GM18868 (cell line): Measurements from ENCODE around the gene USP34.
A peak's percentile ranks its signal among the peaks of the same experiment; 100 is the strongest.
"Not testable (repeated sequence)": the region's sequence is repeated elsewhere in the genome, so short reads cannot be mapped to it uniquely, and the experiment has no call there.

Experiments used
- ATAC-seq: cut with Tn5 transposase; IDR thresholded peaks from one replicate; pipeline ENCODE4 v1.9.1; 2021; ENCODE audit warnings: mild to moderate bottlenecking, moderate library complexity; ENCODE audit not compliant: unreplicated experiment

Gene USP34

DNA sequence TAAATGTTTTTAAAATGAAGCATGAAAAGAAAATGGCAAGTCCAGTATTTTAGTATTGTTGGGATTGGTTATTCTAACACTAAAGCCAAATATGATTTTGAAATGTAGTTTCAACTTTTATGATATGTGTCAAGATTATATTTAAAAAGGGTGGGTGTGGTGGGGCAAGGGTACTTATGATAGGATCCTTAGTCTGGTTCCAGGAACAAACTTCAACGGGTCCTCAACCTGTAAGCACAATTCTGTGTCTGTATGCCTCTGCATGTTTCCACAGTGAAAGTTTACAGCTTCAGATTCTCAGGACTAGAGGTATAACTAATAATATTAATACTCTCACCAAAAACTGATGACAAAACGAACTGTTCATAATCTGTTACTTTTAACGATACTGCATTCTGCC, 5.8 kb downstream of the USP34 start:
- no peak for ATAC-seq

DNA sequence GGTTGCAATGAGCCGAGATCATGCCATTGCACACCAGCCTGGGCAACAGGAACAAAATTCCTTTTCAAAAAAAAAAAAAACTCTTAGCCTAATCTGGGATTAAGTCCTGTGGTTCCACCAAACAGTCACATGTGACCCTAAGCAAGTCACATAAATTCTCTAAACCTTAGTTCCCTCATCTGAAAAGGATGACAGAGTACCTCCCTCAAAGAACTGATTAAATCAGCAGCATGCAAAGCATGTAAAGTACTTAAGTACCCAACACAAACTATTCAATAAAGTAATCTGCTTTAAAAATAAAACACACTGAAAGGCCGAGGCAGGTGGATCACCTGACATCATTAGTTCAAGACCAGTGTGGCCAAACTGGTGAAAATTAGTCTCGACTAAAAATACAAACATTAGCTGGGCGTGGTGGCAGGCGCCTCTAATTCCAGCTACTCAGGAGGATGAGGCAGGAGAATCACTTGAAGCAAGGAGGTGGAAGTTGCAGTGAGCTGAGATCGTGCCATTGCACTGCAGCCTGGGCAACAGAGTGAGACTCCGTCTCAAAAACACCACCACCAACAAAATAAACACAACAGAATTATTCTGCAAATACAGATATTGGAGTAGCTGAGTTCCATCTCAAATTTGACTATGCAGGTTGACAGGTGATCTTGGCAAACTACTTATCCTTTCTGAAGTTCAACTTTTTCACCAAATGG, 7.0 kb downstream of the USP34 start:
- peak; percentile 27 for ATAC-seq

GRCh38 chr2:61461404-61461803, 9.5 kb downstream of the USP34 start:
- ATAC-seq, result no peak

DNA sequence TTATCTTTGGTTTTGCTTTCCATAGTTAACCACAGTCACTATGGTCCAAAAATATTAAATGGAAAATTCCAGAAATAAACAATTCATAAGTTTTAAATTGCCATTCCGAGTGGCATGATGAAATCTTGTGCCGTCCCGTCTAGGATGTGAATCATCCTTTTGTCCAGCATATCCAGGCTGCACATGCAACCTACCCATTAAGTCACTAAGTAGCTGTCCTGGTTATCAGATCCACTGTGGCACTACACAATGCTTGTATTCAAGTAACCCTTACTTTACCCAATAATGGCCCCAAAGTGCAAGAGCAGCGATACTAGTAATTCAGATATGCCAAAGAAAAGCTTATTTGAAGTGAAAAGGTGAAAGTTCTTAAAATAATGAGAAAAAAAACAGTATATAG, 10.7 kb downstream of the USP34 start:
- ATAC-seq, result no peak

DNA sequence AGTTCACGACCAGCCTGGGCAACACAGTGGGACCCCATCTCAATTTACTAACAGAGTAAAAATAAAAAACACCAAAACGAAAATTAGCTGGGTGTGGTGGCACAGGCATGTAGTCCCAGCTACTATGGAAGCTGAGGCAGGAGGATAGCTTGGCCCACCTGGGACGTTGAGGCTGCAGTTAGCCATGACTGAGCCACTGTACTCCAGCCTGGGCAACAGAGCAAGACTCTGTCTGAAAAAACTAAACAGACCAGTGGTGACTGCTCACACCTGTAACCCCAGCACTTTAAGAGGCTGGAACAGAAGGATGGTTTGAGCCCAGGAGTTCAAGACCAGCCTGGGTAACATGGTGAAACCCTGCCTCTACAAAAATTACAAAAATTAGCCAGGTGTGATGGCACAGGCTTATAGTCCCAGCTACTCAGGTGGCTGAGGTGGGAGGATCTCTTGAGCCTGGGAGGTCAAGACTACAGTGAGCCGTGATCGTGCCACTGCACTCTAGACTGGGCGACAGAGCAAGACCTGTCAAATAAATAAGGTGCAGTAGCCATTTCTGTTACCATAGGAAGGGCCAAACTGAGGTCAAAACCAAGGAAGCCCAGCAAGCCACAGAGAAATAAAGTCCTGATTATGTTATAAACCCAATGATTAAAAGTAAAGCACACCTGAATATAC, 14.0 kb downstream of the USP34 start:
- no peak for ATAC-seq

GRCh38 chr2:61456070-61456745, 14.7 kb downstream of the USP34 start:
- ATAC-seq, result no peak

- ATAC-seq, result not testable (repeated sequence)
Observed at GRCh38 chr2:61454972-61455371, 15.9 kb downstream of the USP34 start.

DNA sequence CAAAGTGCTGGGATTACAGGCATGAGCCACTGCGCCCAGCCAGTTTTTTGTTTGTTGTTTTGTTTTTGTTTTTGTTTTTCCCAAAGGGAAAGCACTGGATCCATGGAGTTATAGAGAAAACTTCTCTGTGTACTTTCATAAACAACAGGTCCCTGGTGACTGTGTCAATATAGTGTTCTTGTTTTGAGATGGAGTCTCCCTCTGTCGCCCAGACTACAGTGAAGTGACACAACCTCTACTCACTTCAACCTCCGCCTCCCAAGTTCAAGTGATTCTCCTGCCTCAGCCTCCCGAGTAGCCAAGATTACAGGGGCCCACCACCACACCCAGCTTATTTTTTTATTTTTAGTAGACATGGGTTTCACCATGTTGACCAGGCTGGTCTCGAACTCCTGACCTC, 16.5 kb downstream of the USP34 start:
- no peak for ATAC-seq

DNA sequence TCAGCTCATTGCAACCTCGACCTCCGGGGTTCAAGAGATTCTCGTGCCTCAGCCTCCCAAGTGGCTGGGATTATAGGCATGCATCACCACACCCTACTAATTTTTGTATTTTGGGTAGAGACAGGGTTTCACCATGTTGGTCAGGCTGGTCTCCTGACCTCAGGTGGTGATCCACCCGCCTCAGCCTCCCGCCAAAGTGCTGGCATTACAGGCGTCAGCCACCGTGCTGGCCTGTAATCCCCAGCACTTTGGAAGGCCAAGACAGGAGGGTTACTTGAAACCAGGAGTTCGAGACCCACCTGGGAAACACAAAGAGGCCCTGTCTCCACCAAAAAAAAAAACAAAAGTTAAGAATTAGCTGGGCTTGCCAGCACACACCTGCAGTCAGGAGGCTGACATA, 18.5 kb downstream of the USP34 start:
- ATAC-seq, result no peak

GRCh38 chr2:61451178-61451577, 19.7 kb downstream of the USP34 start:
- no peak for ATAC-seq

DNA sequence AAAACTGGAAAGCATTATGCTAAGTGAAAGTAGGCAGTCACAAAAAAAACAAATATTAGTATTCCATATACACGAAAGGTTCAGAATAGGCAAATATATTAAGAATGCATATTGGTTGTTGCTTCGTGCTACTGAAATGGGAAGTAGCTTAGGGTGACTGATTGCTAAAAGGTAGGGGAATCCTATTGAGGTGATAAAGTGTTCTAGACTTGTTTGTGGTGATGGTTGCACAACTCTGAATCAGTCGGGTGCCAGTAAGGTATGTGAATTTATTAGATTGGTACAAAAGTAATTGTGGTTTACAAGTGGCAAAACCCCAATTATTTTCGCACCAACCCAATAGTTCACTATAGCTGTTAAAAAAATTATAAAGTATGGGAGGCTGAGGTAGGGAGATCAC, 20.7 kb downstream of the USP34 start:
- peak; percentile 89 for ATAC-seq

GRCh38 chr2:61448229-61448628, 22.7 kb downstream of the USP34 start:
- ATAC-seq, result no peak

DNA sequence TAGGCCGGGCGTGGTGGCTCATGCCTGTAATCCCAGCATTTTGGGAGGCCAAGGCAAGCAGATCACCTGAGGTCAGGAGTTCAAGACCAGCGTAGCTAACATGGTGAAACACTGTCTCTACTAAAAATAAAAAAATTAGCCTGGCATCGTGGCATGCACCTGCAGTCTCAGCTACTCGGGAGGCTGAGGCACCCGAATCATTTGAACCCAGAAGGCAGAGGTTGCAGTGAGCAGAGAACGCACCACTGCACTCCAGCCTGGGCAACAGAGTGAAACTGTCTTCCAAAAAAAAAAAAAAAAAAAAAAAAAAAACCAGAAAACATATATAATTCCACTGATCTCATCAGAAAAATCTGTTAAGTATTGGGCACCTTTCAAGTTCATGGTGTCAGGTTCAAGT, 23.9 kb downstream of the USP34 start:
- ATAC-seq, result not testable (repeated sequence)

DNA sequence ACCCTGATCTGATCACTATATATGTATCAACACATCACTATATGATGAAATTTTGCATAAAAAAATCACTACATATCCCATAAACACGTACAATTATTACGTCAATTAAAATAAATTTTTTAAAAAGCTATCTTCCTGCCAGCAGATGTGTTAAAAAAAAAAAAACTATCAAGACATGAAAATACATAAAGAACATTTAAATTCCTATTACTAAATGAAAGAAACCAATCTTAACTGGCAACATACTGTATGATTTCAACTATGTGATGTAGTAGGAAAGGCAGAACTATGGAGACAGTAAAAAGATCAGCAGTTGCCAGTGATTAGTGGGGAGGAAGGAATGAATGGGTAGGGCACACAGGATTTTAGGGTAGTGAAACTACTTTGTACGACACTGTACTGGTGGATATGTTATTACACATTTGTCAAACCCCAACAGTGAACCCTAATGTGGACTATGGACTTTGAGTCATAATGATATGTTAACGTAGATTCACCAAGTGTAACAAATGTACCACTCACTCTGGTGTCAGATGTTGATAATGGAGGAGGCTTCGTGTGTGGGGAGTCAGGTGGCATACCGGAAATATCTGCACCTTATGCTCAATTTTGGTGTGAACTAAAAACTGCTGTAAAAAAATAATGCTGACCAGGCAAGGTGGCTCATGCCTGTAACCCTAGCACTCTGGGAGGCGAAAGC, 27.4 kb downstream of the USP34 start:
- peak; percentile 95 for ATAC-seq

GRCh38 chr2:61439241-61440002, 31.5 kb downstream of the USP34 start:
- ATAC-seq, result no peak

DNA sequence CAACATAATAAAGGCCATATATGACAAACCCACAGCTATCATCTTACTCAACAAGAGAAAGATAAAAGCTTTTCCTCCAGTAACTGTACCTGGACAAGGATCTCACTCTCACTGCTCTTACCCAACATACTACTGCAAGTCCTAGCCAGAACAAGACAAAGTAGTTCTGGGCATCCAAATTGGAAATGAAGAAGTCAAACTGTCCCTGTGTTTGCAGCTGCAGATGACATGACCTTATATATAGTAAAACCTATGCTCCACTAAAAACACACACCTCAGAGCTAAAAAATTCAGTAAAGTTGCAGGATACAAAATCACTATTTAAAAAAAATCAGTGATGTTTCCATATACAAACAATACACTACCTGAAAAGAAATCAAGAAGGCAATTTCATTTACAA, 32.2 kb downstream of the USP34 start:
- no peak for ATAC-seq

DNA sequence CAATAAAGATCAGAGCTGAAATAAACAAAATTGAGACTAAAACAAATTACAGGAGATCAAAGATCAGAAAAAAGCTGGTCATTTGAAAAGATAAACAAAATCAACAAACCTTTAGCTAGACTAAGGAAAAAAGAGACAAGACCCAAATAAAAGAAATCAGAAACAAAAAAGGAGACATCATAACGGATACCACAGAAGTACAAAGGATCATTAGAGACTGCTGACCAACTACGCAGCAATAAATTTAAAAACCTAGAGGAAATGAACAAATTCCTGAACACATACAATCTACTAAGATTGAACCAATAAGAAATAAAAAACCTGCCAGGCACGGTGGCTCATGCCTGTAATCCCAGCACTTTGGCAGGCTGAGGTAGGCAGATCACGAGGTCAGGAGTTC, 33.7 kb downstream of the USP34 start:
- ATAC-seq, result no peak

DNA sequence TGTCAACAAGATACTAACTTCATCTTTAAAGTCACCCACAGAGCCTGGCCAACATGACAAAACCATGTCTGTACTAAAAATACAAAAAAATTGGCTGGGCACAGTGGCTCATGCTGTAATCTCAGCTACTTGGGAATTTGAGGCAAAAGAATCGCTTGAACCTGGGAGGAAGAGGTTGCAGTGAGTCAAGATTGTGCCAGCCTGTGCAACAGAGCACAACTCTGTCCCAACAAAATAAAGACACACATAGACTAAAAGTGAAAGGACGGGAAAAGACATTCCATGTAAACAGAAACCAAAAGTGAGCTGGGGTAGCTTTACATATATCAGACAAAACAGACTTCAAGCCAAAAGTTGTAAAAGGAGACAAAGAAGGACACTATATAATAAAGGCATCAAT, 34.8 kb downstream of the USP34 start:
- ATAC-seq, result no peak

GRCh38 chr2:61435291-61435690, 35.6 kb downstream of the USP34 start:
- ATAC-seq, result no peak

DNA sequence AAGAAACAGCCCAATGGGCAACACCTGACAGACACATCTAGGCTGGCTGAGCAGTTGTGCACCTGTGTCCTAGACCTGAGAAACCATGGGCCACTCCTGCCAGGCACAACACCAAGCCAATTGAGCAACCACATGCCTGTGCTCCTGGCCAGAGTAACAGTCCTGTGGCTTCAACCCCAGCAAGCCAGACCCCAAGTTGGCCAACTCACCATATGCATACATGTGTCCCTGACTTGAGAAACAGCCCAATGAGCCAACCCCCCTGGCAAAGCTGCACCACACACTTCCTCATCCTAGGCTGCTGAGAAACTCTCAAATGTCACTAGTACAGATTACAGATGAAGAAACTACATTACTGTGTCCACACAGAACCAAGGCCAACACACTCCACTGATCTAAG, 36.6 kb downstream of the USP34 start:
- peak; percentile 50 for ATAC-seq

GRCh38 chr2:61433606-61434005, 37.3 kb downstream of the USP34 start:
- ATAC-seq, result no peak
